Germinal center (tissue), 1 donor: ENCODE results near the gene ADM2.
A peak's percentile ranks its signal among the peaks of the same experiment; 100 is the strongest.
"Not testable (repeated sequence)": the region's sequence is repeated elsewhere in the genome, so short reads cannot be mapped to it uniquely, and the experiment has no call there.

Experiments used
- DNase-seq: peaks from one replicate; pipeline ENCODE4 v3.0.0; 2012; ENCODE audit warnings: mixed read lengths, low spot score

ADM2 gene

GRCh38 chr22:50481440-50482106 is at the start of gene ADM2:
Gene ADM2, plus strand, starts transcription at chr22:50481543. Its CDS starts 305 bp downstream, at chr22:50481848.
- DNase-seq, result peak; percentile 68

- no peak for DNase-seq
These were observed 49.0 kb upstream of the ADM2 start for GRCh38 chr22:50432131-50432876.

GRCh38 chr22:50432877-50433510 is 48.3 kb upstream of the ADM2 start:
- not testable (repeated sequence) for DNase-seq

GRCh38 chr22:50434849-50435248 is 46.5 kb upstream of the ADM2 start:
- no peak for DNase-seq

GRCh38 chr22:50435291-50436014 is 45.9 kb upstream of the ADM2 start:
- DNase-seq, result no peak

- no peak for DNase-seq
These were observed 45.1 kb upstream of the ADM2 start for GRCh38 chr22:50436015-50436830.

- DNase-seq, result no peak
These were observed 44.5 kb upstream of the ADM2 start for GRCh38 chr22:50436841-50437341.

- DNase-seq, result no peak
These were observed 43.6 kb upstream of the ADM2 start for GRCh38 chr22:50437511-50438304.

- DNase-seq, result no peak
These were observed 42.8 kb upstream of the ADM2 start for GRCh38 chr22:50438305-50439275.

- DNase-seq, result no peak
These were observed 42.0 kb upstream of the ADM2 start for GRCh38 chr22:50439314-50439870.

- DNase-seq, result no peak
These were observed 41.4 kb upstream of the ADM2 start for GRCh38 chr22:50439871-50440331.

GRCh38 chr22:50440544-50441249 is 40.6 kb upstream of the ADM2 start:
- DNase-seq, result no peak

- DNase-seq, result no peak
These were observed 39.8 kb upstream of the ADM2 start for GRCh38 chr22:50441428-50441993.

- DNase-seq, result no peak
These were observed 38.1 kb upstream of the ADM2 start for GRCh38 chr22:50443197-50443596.

- DNase-seq, result no peak
These were observed 37.3 kb upstream of the ADM2 start for GRCh38 chr22:50443801-50444625.

- DNase-seq, result no peak
These were observed 36.7 kb upstream of the ADM2 start for GRCh38 chr22:50444663-50445062.
